HCT116 (cell line): ENCODE data around the gene IGF2R. TPM values are rescaled to one million over a fixed set of nuclear protein-coding genes. Genes with fewer than 3 reads are reported as not detected.

Source experiments
- ATAC-seq: fragments of 200-7000 bp; cut with Tn5 transposase; 2 replicates; pipeline ENCODE4 v1.9.1; 2020; ENCODE audit warnings: mild to moderate bottlenecking, moderate library complexity
- BruUV-seq: library from RNA; stranded (reverse); fragments of 400-500 nt; replicated peaks from 2 replicates; lab custom pipeline; 2021; lab: Mats Ljungman, UMichigan
- CTCF ChIA-PET: fragments of 300-600 bp; sonication (Branson Sonifier 250); formaldehyde crosslinking; loops from one replicate; lab custom pipeline; 2021; ENCODE audit warnings: antibody characterized with exemption; lab: Charles Lee
- POLR2A ChIA-PET: fragments of 300-600, 350-600 bp; sonication (Branson Sonifier 250); formaldehyde crosslinking; loops from one replicate; lab custom pipeline; 2021; ENCODE audit warnings: antibody characterized with exemption; lab: Charles Lee
- RAD21 ChIA-PET, 2 experiments: fragments of 300-600 bp; sonication (Branson Sonifier 250); formaldehyde crosslinking; loops; one replicate each; lab custom pipeline; 2023; ENCODE audit warnings: low total read pairs in 2 of 2; ENCODE audit not compliant: uncharacterized antibody in 2 of 2, unreplicated experiment in 2 of 2, low non-redundant PET in 1 of 2; lab: Charles Lee
- DNase-seq: peaks from one replicate; pipeline ENCODE4 v3.0.0-alpha.2; 2010; ENCODE audit warnings: low read depth, low spot score
- H2AFZ ChIP-seq: fragments of 200-600 bp; shearing (Covaris generic), sonication (generic); 2 replicates; pipeline ENCODE4 v1.6.1; 2017; ENCODE audit warnings: low read depth, mixed run types, mixed read lengths, antibody characterized with exemption, low read length; ENCODE audit not compliant: poor library complexity, severe bottlenecking
- H3K27ac ChIP-seq: 2 replicates; pipeline ENCODE4 v1.5.1; 2012; ENCODE audit warnings: low read depth, low read length
- H3K27me3 ChIP-seq: fragments of 200-600 bp; sonication (generic); 2 replicates; pipeline ENCODE4 v1.6.1; 2016; ENCODE audit warnings: mixed run types, low read length, mixed read lengths; ENCODE audit not compliant: insufficient read depth
- H3K36me3 ChIP-seq, 2 experiments: fragments of 200-500 bp in 1 of 2; fragments of 200-600 bp in 1 of 2; sonication (Bioruptor generic) in 1 of 2; sonication (generic) in 1 of 2; 2 replicates each; pipeline versions ENCODE4 v1.5.1 to v1.6.1; 2014 to 2016; ENCODE audit warnings: low read length in 2 of 2, inconsistent platforms in 1 of 2, mixed read lengths in 1 of 2, mixed run types in 1 of 2; ENCODE audit not compliant: insufficient read depth in 2 of 2, control insufficient read depth in 1 of 2
- H3K4me1 ChIP-seq, 2 experiments: fragments of 200-600 bp in 1 of 2; sonication (generic) in 1 of 2; 2 replicates each; pipeline versions ENCODE4 v1.5.1 to v1.6.1; 2012 to 2017; ENCODE audit warnings: low read length in 2 of 2, inconsistent platforms in 1 of 2, mild to moderate bottlenecking in 1 of 2, mixed read lengths in 1 of 2, mixed run types in 1 of 2, moderate library complexity in 1 of 2; ENCODE audit not compliant: insufficient read depth in 2 of 2, control insufficient read depth in 1 of 2
- H3K4me2 ChIP-seq: fragments of 200-600 bp; sonication (generic); 2 replicates; pipeline ENCODE4 v1.6.1; 2017; ENCODE audit warnings: mixed run types, low read length, mixed read lengths
- H3K4me3 ChIP-seq, 2 experiments: fragments of 200-600 bp in 1 of 2; sonication (generic) in 1 of 2; replicated peaks in 1 of 2; 2 replicates each; pipeline ENCODE4 v1.5.1; 2011 to 2016; ENCODE audit warnings: low read length in 2 of 2, control low read depth in 1 of 2, low read depth in 1 of 2, mild to moderate bottlenecking in 1 of 2, mixed read lengths in 1 of 2, mixed run types in 1 of 2
- H3K79me2 ChIP-seq: fragments of 200-600 bp; sonication (generic); 2 replicates; pipeline ENCODE4 v1.6.1; 2017; ENCODE audit warnings: mild to moderate bottlenecking, mixed run types, low read length, moderate library complexity, mixed read lengths; ENCODE audit not compliant: insufficient read depth
- H3K9ac ChIP-seq: fragments of 200-600 bp; sonication (generic); 2 replicates; pipeline ENCODE4 v1.6.1; 2016; ENCODE audit warnings: low read length, mixed read lengths
- H3K9me2 ChIP-seq: fragments of 200-600 bp; sonication (generic), shearing (Covaris generic); 2 replicates; pipeline ENCODE4 v1.6.1; 2017; ENCODE audit warnings: mixed run types, mild to moderate bottlenecking, moderate library complexity; ENCODE audit not compliant: insufficient read depth
- H3K9me3 ChIP-seq, 2 experiments: fragments of 200-500 bp in 1 of 2; fragments of 200-600 bp in 1 of 2; sonication (Bioruptor generic) in 1 of 2; sonication (generic) in 1 of 2; 2 replicates each; pipeline ENCODE4 v1.6.1; 2014 to 2017; ENCODE audit warnings: low read length in 2 of 2, mixed read lengths in 2 of 2, inconsistent platforms in 1 of 2, low read depth in 1 of 2, mild to moderate bottlenecking in 1 of 2, mixed run types in 1 of 2, moderate library complexity in 1 of 2; ENCODE audit not compliant: control insufficient read depth in 1 of 2, insufficient read depth in 1 of 2
- H4K20me1 ChIP-seq: fragments of 200-600 bp; sonication (generic), shearing (Covaris generic); 2 replicates; pipeline ENCODE4 v1.6.1; 2017; ENCODE audit warnings: mixed run types, mild to moderate bottlenecking, moderate library complexity; ENCODE audit not compliant: insufficient read depth
- CBX3 ChIP-seq: IDR thresholded peaks from 2 replicates; pipeline ENCODE4 v1.6.1; 2012; ENCODE audit warnings: low read depth
- CTCF ChIP-seq, 3 experiments: fragments of 200-600 bp in 1 of 3; sonication (generic) in 1 of 3; IDR thresholded peaks in 2 of 3; conservative IDR thresholded peaks in 1 of 3; 2 replicates each; pipeline ENCODE4 v1.5.1; 2012 to 2017; ENCODE audit warnings: low read depth in 2 of 3, low read length in 2 of 3, antibody characterized with exemption in 1 of 3, borderline replicate concordance in 1 of 3, control low read depth in 1 of 3, mild to moderate bottlenecking in 1 of 3, mixed read lengths in 1 of 3, mixed run types in 1 of 3, moderate library complexity in 1 of 3; ENCODE audit not compliant: insufficient read depth in 1 of 3
- ELF1 ChIP-seq: IDR thresholded peaks from 2 replicates; pipeline ENCODE4 v1.6.1; 2012; ENCODE audit warnings: low read depth, borderline replicate concordance
- POLR2A ChIP-seq: IDR thresholded peaks from 2 replicates; pipeline ENCODE4 v1.7.0; 2011; ENCODE audit warnings: borderline replicate concordance; ENCODE audit not compliant: insufficient read depth, insufficient read length; ENCODE audit errors: extremely low read depth
- RAD21 ChIP-seq: IDR thresholded peaks from 2 replicates; pipeline ENCODE4 v1.6.1; 2012; ENCODE audit warnings: low read depth, mild to moderate bottlenecking
- SRF ChIP-seq: IDR thresholded peaks from 2 replicates; pipeline ENCODE4 v1.6.1; 2012; ENCODE audit warnings: low read depth
- ZFX ChIP-seq: fragments of 450-650 bp; IDR thresholded peaks from 2 replicates; pipeline ENCODE4 v1.6.1; 2017
- ZNF274 ChIP-seq: fragments of 200-500 bp; sonication (Bioruptor generic); IDR thresholded peaks from 2 replicates; pipeline ENCODE4 v1.6.1; 2014; ENCODE audit warnings: mild to moderate bottlenecking, low read depth, low read length, inconsistent platforms
- intact Hi-C: fragments of 100-400 bp; cut with micrococcal nuclease; formaldehyde crosslinking; loops from 2 replicates; pipeline ENCODE4 v1.10.0; 2022
- total RNA-seq: library from RNA; stranded (reverse); gene quantifications from one replicate; pipeline ENCODE4 v1.2.1, GENCODE V29; 2021; ENCODE audit not compliant: unreplicated experiment
- TF ChIP-seq, protein P1 (sequence below): IDR thresholded peaks from 2 replicates; pipeline ENCODE4 v1.6.1; 2011; ENCODE audit warnings: mild to moderate bottlenecking, low read length, moderate library complexity; ENCODE audit not compliant: insufficient replicate concordance; ENCODE audit errors: extremely low read depth

The IGF2R gene
- total RNA-seq, 1 experiment from 2014 or later = 37.0 TPM

- TF ChIP-seq SRF = no peak
- TF ChIP-seq ZFX = no peak
- no peak for TF ChIP-seq RAD21
- TF ChIP-seq, protein P1, sequence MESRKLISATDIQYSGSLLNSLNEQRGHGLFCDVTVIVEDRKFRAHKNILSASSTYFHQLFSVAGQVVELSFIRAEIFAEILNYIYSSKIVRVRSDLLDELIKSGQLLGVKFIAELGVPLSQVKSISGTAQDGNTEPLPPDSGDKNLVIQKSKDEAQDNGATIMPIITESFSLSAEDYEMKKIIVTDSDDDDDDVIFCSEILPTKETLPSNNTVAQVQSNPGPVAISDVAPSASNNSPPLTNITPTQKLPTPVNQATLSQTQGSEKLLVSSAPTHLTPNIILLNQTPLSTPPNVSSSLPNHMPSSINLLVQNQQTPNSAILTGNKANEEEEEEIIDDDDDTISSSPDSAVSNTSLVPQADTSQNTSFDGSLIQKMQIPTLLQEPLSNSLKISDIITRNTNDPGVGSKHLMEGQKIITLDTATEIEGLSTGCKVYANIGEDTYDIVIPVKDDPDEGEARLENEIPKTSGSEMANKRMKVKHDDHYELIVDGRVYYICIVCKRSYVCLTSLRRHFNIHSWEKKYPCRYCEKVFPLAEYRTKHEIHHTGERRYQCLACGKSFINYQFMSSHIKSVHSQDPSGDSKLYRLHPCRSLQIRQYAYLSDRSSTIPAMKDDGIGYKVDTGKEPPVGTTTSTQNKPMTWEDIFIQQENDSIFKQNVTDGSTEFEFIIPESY = no peak
- no peak for TF ChIP-seq ELF1
- no peak for TF ChIP-seq POLR2A
- TF ChIP-seq CTCF (IDR thresholded peaks at IDR 0.05 in 2 of 3, conservative IDR thresholded peaks at IDR 0.05 in 1 of 3; ENCODE audit: borderline replicate concordance in 1 of 3, insufficient read depth in 1 of 3, low read depth in 2 of 3, low read length in 2 of 3) = no peak
- TF ChIP-seq CBX3 = no peak
- no peak for TF ChIP-seq ZNF274
- TF ChIP-seq, all 23 proteins: peak for 0
- intact Hi-C loops = no loop called here
- no peaks in the 10 kb centered on the region for H3K79me2 ChIP-seq
- ChIA-PET RAD21 (no interaction called here), POLR2A (no interaction called here), CTCF (interaction anchor here (2.2 kb wide), 1 partner anchor 223 kb away, joined by 15 read pairs; no protein-coding TSS in a partner anchor)
- no TSS peak for BruUV-seq
- no peaks in the 10 kb centered on the region for H3K9me3 ChIP-seq
- no peak overlapping the region for H3K9ac ChIP-seq
- H3K4me3 ChIP-seq = no peak overlapping the region
- H3K9me2 ChIP-seq = no peaks in the 10 kb centered on the region
- H3K4me2 ChIP-seq = no peak overlapping the region
- H4K20me1 ChIP-seq = no peaks in the 10 kb centered on the region
- no peak overlapping the region for H2AFZ ChIP-seq
- peaks cover 10 to 20% of the 10 kb centered on the region in 2 experiments; a peak in 3 of 4 replicates for H3K36me3 ChIP-seq
- H3K27ac ChIP-seq = no peak overlapping the region
- DNase-seq (no peak), ATAC-seq (no peak)
- no peaks in the 10 kb centered on the region for H3K4me1 ChIP-seq
- no peaks in the 10 kb centered on the region for H3K27me3 ChIP-seq
Measured at GRCh38 chr6:160086754-160087153, 117.9 kb downstream of the IGF2R start.
